SU-DHL-6 (cell line): Measurements from ENCODE around the gene PTGER2.

ENCODE experiments used
- H2AFZ ChIP-seq: fragments of 200-600 bp; sonication (generic); 2 replicates; pipeline ENCODE4 v1.6.1; 2014; ENCODE audit warnings: low read depth, mild to moderate bottlenecking, moderate library complexity, mixed read lengths, antibody characterized with exemption, low read length; ENCODE audit not compliant: severe bottlenecking
- H3F3A ChIP-seq: fragments of 200-600 bp; shearing (Covaris generic); 2 replicates; pipeline ENCODE4 v1.6.0; 2016; ENCODE audit warnings: antibody characterized with exemption, mild to moderate bottlenecking; ENCODE audit not compliant: insufficient read depth
- H3K27ac ChIP-seq: fragments of 200-600 bp; sonication (generic); 2 replicates; pipeline ENCODE4 v1.5.1; 2016; ENCODE audit warnings: low read depth, mild to moderate bottlenecking, low read length, moderate library complexity, mixed read lengths
- H3K27me3 ChIP-seq: fragments of 200-600 bp; sonication (generic), shearing (Covaris generic); 2 replicates; pipeline ENCODE4 v1.6.0; 2014; ENCODE audit warnings: mild to moderate bottlenecking, low read length
- H3K36me3 ChIP-seq: fragments of 200-600 bp; sonication (generic); 2 replicates; pipeline ENCODE4 v1.6.1; 2014; ENCODE audit warnings: mild to moderate bottlenecking, low read length, mixed read lengths
- H3K4me2 ChIP-seq: fragments of 300-600, 200-600 bp; shearing (Covaris generic), sonication (generic); 2 replicates; pipeline ENCODE4 v1.6.0; 2014; ENCODE audit warnings: low read length, low read depth, mild to moderate bottlenecking; ENCODE audit not compliant: poor library complexity, severe bottlenecking
- H3K4me3 ChIP-seq: fragments of 200-600 bp; sonication (generic); 2 replicates; pipeline ENCODE4 v1.5.1; 2014; ENCODE audit warnings: antibody characterized with exemption, low read length, mild to moderate bottlenecking, mixed read lengths; ENCODE audit not compliant: insufficient read depth, poor library complexity, severe bottlenecking
- H3K79me2 ChIP-seq: fragments of 200-600 bp; sonication (generic); 2 replicates; pipeline ENCODE4 v1.6.1; 2014; ENCODE audit warnings: mild to moderate bottlenecking, low read length, moderate library complexity; ENCODE audit not compliant: insufficient read depth
- H3K9ac ChIP-seq: fragments of 200-600 bp; sonication (generic); 2 replicates; pipeline ENCODE4 v1.7.0; 2014; ENCODE audit warnings: mild to moderate bottlenecking, low read length
- H3K9me2 ChIP-seq: fragments of 200-600 bp; sonication (generic); replicated peaks from 2 replicates; pipeline ENCODE4 v1.6.1; 2014; ENCODE audit warnings: low read length; ENCODE audit not compliant: insufficient read depth
- H3K9me3 ChIP-seq: fragments of 200-600 bp; sonication (generic); 2 replicates; pipeline ENCODE4 v1.6.1; 2014; ENCODE audit warnings: low read length, mixed read lengths; ENCODE audit not compliant: insufficient read depth
- H4K20me1 ChIP-seq: fragments of 200-600 bp; sonication (generic); 2 replicates; pipeline ENCODE4 v1.6.1; 2014; ENCODE audit warnings: low read depth, mild to moderate bottlenecking, antibody characterized with exemption, low read length, moderate library complexity, mixed read lengths
- CTCF ChIP-seq: fragments of 200-600 bp; sonication (generic); IDR thresholded peaks from one replicate; pipeline ENCODE4 v1.5.1; 2017; ENCODE audit warnings: antibody characterized with exemption, mild to moderate bottlenecking, low read length, moderate library complexity; ENCODE audit not compliant: insufficient read depth, poor library complexity, severe bottlenecking
- EZH2phosphoT487 ChIP-seq: fragments of 200-600 bp; sonication (generic), shearing (Covaris generic); conservative IDR thresholded peaks from 2 replicates; pipeline ENCODE4 v1.6.1; 2018; ENCODE audit warnings: mild to moderate bottlenecking, antibody characterized with exemption, low read length, moderate library complexity, mixed read lengths

The PTGER2 gene

GRCh38 chr14:52355016-52355431 is 40.9 kb downstream of the PTGER2 start:
- no peaks in the 10 kb centered on the region for H3K79me2 ChIP-seq
- H3K9me3 ChIP-seq: no peaks in the 10 kb centered on the region
- no peak overlapping the region for H2AFZ ChIP-seq
- H3K27ac ChIP-seq: no peak overlapping the region
- H3K9ac ChIP-seq: no peak overlapping the region
- no peaks in the 10 kb centered on the region for H3K9me2 ChIP-seq
- no peaks in the 10 kb centered on the region for H3F3A ChIP-seq
- no peak overlapping the region for H3K4me2 ChIP-seq
- no peaks in the 10 kb centered on the region for H3K36me3 ChIP-seq
- no peaks in the 10 kb centered on the region for H3K27me3 ChIP-seq
- no peaks in the 10 kb centered on the region for H4K20me1 ChIP-seq
- no peak overlapping the region for H3K4me3 ChIP-seq
- no peak for TF ChIP-seq EZH2phosphoT487
- no peak for TF ChIP-seq CTCF

DNA sequence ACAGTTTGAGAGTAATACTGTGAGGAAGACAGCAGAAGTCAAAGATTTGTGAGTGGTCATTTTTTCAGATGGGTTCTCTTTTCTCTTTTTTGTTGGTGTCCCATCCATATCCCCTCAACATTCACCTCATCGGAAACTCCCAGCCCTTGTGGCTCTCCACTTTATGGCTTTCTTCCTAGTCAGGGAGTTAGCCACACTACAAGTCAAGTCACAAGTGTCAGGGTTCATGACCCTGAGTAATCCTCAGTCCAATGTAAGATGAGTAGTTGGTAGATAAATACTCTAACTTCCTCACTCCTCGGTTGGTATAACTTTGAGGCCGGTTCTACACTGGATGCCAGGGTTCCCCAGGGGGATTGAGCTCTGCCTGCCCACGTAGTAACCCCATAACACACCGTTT is 41.4 kb downstream of the PTGER2 start:
- H3K36me3 ChIP-seq: no peaks in the 10 kb centered on the region
- no peak overlapping the region for H3K4me2 ChIP-seq
- no peaks in the 10 kb centered on the region for H3K9me3 ChIP-seq
- no peaks in the 10 kb centered on the region for H3K9me2 ChIP-seq
- H3K4me3 ChIP-seq: no peak overlapping the region
- no peak overlapping the region for H3K9ac ChIP-seq
- no peak overlapping the region for H3K27ac ChIP-seq
- no peaks in the 10 kb centered on the region for H3F3A ChIP-seq
- H2AFZ ChIP-seq: no peak overlapping the region
- TF ChIP-seq EZH2phosphoT487 (no peak), CTCF (no peak)
- H3K27me3 ChIP-seq: no peaks in the 10 kb centered on the region
- H3K79me2 ChIP-seq: no peaks in the 10 kb centered on the region
- no peaks in the 10 kb centered on the region for H4K20me1 ChIP-seq

DNA sequence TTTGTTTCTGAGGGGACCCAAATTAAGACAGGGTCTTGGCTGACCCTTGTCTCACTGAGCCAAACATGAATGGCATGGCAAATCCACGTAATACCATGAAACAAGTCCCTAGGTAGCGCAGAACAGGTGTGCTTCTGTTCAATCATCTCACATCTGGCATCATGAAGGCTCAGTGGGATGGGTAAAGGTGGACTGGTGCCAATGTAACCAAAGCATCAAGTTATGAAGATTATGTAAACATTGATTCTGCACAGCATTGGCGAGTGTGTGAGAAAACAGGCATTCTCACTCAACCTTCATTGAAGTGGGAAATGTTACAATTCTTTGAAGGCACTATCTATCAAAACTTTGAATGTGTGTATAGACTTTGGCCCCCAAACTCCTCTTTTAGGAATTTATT is 41.9 kb downstream of the PTGER2 start:
- Histone ChIP-seq H3K79me2 (no peaks in the 10 kb centered on the region), H4K20me1 (no peaks in the 10 kb centered on the region), H2AFZ (no peak overlapping the region), H3K9me3 (no peaks in the 10 kb centered on the region), H3K9me2 (no peaks in the 10 kb centered on the region), H3K9ac (no peak overlapping the region), H3F3A (no peaks in the 10 kb centered on the region), H3K27ac (no peak overlapping the region), H3K27me3 (no peaks in the 10 kb centered on the region), H3K4me2 (no peak overlapping the region), H3K4me3 (no peak overlapping the region), H3K36me3 (no peaks in the 10 kb centered on the region)
- no peak for TF ChIP-seq EZH2phosphoT487
- no peak for TF ChIP-seq CTCF

DNA sequence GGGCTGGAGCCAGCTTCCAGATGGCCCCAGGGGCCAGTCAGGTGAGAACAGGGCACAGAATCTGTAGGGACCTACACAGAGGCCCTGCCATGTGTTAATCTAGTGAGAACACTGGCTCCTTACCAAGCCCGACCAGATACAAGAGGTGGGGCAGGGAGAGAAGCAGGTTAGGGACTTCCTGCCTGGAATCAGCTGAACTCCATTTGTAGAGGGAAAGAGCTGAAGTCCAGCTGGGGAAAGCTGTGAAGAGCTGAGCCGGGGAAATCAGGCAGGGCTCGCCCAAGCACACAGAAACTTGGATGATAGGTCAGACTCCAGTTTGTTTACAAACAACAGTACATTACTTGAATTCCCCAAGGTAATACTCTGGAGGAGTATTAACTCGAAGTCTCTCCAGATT is 46.7 kb downstream of the PTGER2 start:
- Histone ChIP-seq H3K9ac (no peak overlapping the region), H3K79me2 (no peaks in the 10 kb centered on the region), H4K20me1 (no peaks in the 10 kb centered on the region), H3K27me3 (no peaks in the 10 kb centered on the region), H3F3A (no peaks in the 10 kb centered on the region), H3K4me2 (no peak overlapping the region), H3K36me3 (no peaks in the 10 kb centered on the region), H2AFZ (no peak overlapping the region), H3K9me3 (no peaks in the 10 kb centered on the region), H3K4me3 (no peak overlapping the region), H3K27ac (no peak overlapping the region), H3K9me2 (no peaks in the 10 kb centered on the region)
- no peak for TF ChIP-seq EZH2phosphoT487
- no peak for TF ChIP-seq CTCF
